GM12878 (cell line): Measurements from ENCODE around the gene FUT8. TPM values are rescaled to one million over a fixed set of nuclear protein-coding genes. Genes with fewer than 3 reads are reported as not detected.

Source experiments
- ASH2L ChIP-seq: fragments of 300-600, 200-600 bp; sonication (generic); IDR thresholded peaks from 2 replicates; pipeline ENCODE4 v1.6.1; 2017; ENCODE audit warnings: low read depth, mild to moderate bottlenecking, borderline replicate concordance
- BCL11A ChIP-seq: IDR thresholded peaks from 2 replicates; pipeline ENCODE4 v1.6.1; 2011; ENCODE audit warnings: low read depth, low read length
- CREM ChIP-seq: IDR thresholded peaks from 2 replicates; pipeline ENCODE4 v1.6.1; 2014; ENCODE audit warnings: antibody characterized with exemption, low read depth
- DPF2 ChIP-seq: fragments of 450-650 bp; IDR thresholded peaks from 2 replicates; pipeline ENCODE4 v1.6.1; 2017; ENCODE audit warnings: mild to moderate bottlenecking
- ETV6 ChIP-seq, 2 experiments: fragments of 450-650 bp in 1 of 2; IDR thresholded peaks in 1 of 2; conservative IDR thresholded peaks in 1 of 2; 2 replicates each; pipeline ENCODE4 v1.6.1; 2014; ENCODE audit warnings: antibody characterized with exemption in 1 of 2, borderline replicate concordance in 1 of 2, low read depth in 1 of 2, mild to moderate bottlenecking in 1 of 2, moderate library complexity in 1 of 2
- EZH2 ChIP-seq: IDR thresholded peaks from 2 replicates; pipeline ENCODE4 v1.6.1; 2012; ENCODE audit warnings: low read depth, mild to moderate bottlenecking, control low read depth, inconsistent platforms, low read length, borderline replicate concordance; ENCODE audit not compliant: control insufficient read depth
- GATAD2B ChIP-seq: fragments of 450-650 bp; conservative IDR thresholded peaks from 2 replicates; pipeline ENCODE4 v1.6.1; 2017; ENCODE audit warnings: low read depth, mild to moderate bottlenecking, moderate library complexity
- HDAC2 ChIP-seq: fragments of 200-600 bp; sonication (generic); IDR thresholded peaks from 2 replicates; pipeline ENCODE4 v1.6.1; 2017
- HDAC6 ChIP-seq: fragments of 200-600 bp; sonication (generic); IDR thresholded peaks from one replicate; pipeline ENCODE4 v1.8.0; 2017; ENCODE audit warnings: antibody characterized with exemption; ENCODE audit not compliant: unreplicated experiment
- IRF4 ChIP-seq: IDR thresholded peaks from 2 replicates; pipeline ENCODE4 v1.6.1; 2011; ENCODE audit warnings: low read depth, low read length
- MTA2 ChIP-seq: fragments of 450-650 bp; IDR thresholded peaks from 2 replicates; pipeline ENCODE4 v1.6.1; 2016; ENCODE audit warnings: low read depth, mild to moderate bottlenecking, moderate library complexity
- MXI1 ChIP-seq: fragments of 150-350 bp; IDR thresholded peaks from 2 replicates; pipeline ENCODE4 v1.6.1; 2011; ENCODE audit warnings: low read depth, mild to moderate bottlenecking, inconsistent platforms, low read length, improper control_type of control experiment
- MYB ChIP-seq: fragments of 150-350 bp; IDR thresholded peaks from 2 replicates; pipeline ENCODE4 v1.6.1; 2014; ENCODE audit warnings: mild to moderate bottlenecking, low read depth, low read length, borderline replicate concordance
- NR2F1 ChIP-seq: fragments of 450-650 bp; conservative IDR thresholded peaks from 2 replicates; pipeline ENCODE4 v1.6.1; 2017; ENCODE audit warnings: mild to moderate bottlenecking
- PML ChIP-seq: IDR thresholded peaks from 2 replicates; pipeline ENCODE4 v1.6.1; 2012; ENCODE audit warnings: low read length, inconsistent platforms
- RAD21 ChIP-seq: IDR thresholded peaks from 2 replicates; pipeline ENCODE4 v1.6.1; 2011; ENCODE audit warnings: mild to moderate bottlenecking, low read depth, low read length, moderate library complexity; ENCODE audit not compliant: insufficient read depth
- RBBP5 ChIP-seq: fragments of 200-600 bp; sonication (generic); conservative IDR thresholded peaks from 2 replicates; pipeline ENCODE4 v1.6.1; 2016
- SIX5 ChIP-seq: IDR thresholded peaks from 2 replicates; pipeline ENCODE4 v1.6.1; 2011; ENCODE audit warnings: mild to moderate bottlenecking, low read depth, low read length, moderate library complexity; ENCODE audit not compliant: severe bottlenecking
- SMAD5 ChIP-seq: IDR thresholded peaks from 2 replicates; pipeline ENCODE4 v1.6.1; 2016; ENCODE audit warnings: antibody characterized with exemption, low read depth
- TAF1 ChIP-seq: IDR thresholded peaks from 2 replicates; pipeline ENCODE4 v1.6.1; 2011; ENCODE audit warnings: mild to moderate bottlenecking, low read depth, low read length, borderline replicate concordance
- TCF3 ChIP-seq: IDR thresholded peaks from 2 replicates; pipeline ENCODE4 v1.6.1; 2012; ENCODE audit warnings: low read depth, mild to moderate bottlenecking, low read length, borderline replicate concordance; ENCODE audit not compliant: insufficient read depth
- USF1 ChIP-seq: IDR thresholded peaks from 2 replicates; pipeline ENCODE4 v1.6.1; 2011; ENCODE audit warnings: borderline replicate concordance, low read depth, mild to moderate bottlenecking, moderate library complexity, mixed read lengths, low read length; ENCODE audit not compliant: insufficient read depth; ENCODE audit errors: extremely low read length
- ZSCAN29 ChIP-seq: fragments of 450-650 bp; IDR thresholded peaks from 2 replicates; pipeline ENCODE4 v1.6.1; 2017; ENCODE audit warnings: mild to moderate bottlenecking, moderate library complexity
- polyA plus RNA-seq, 11 experiments: library from polyadenylated mRNA; depleted of rRNA in 4 of 11; unstranded in 6 of 11; stranded (reverse) in 5 of 11; fragments of >200 nt; fragmentation: Nextera tagmentation in 4 of 11; fragmentation: Illumina TruSeq in 1 of 11; extraction: Ambion mirVana in 4 of 11; extraction: Trizol in 1 of 11; gene quantifications; 1 replicate in 1 of 11; 2 replicates in 10 of 11; pipeline versions ENCODE4 v1.2.1 to v1.2.3, GENCODE V29; 2011 to 2016; ENCODE audit warnings: inconsistent platforms in 2 of 11, missing spikeins in 2 of 11, low read depth in 1 of 11
- total RNA-seq, 4 experiments: library from RNA; depleted of rRNA in 3 of 4; stranded (reverse); fragments of >200 nt in 3 of 4; fragmentation: Illumina TruSeq in 1 of 4; extraction: Trizol in 1 of 4; gene quantifications; 2 replicates each; pipeline versions ENCODE4 v1.2.1 to v1.2.3, GENCODE V29; 2013 to 2021
- TF ChIP-seq, protein P1 (sequence below), 3 experiments: IDR thresholded peaks in 2 of 3; conservative IDR thresholded peaks in 1 of 3; 2 replicates each; pipeline ENCODE4 v1.5.1; 2011; ENCODE audit warnings: low read depth in 3 of 3, low read length in 3 of 3, mild to moderate bottlenecking in 3 of 3, control low read depth in 2 of 3, moderate library complexity in 2 of 3, inconsistent platforms in 1 of 3, mixed read lengths in 1 of 3; ENCODE audit not compliant: control insufficient read depth in 2 of 3, insufficient read depth in 1 of 3; ENCODE audit errors: extremely low read depth in 1 of 3
- TF ChIP-seq, protein P2 (sequence below): fragments of 450-650 bp; formaldehyde crosslinking; IDR thresholded peaks from 2 replicates; pipeline ENCODE4 v1.4.0; 2020; ENCODE audit warnings: mild to moderate bottlenecking, moderate library complexity

The FUT8 gene
- total and polyA plus RNA-seq, 10 of the 15 experiments (the other 5 are each of a cell fraction or from before 2014, with no cell fraction given), result 21.3 to 106 (median 66.3) TPM

- TF ChIP-seq MXI1, result no peak
- TF ChIP-seq SMAD5, result no peak
- no peak for TF ChIP-seq ETV6 (conservative IDR thresholded peaks at IDR 0.05 in 1 of 2, IDR thresholded peaks at IDR 0.05 in 1 of 2; ENCODE audit: borderline replicate concordance in 1 of 2, low read depth in 1 of 2)
- TF ChIP-seq GATAD2B, result no peak
- TF ChIP-seq TCF3, result 0 out of 2 replicates have a peak, but pooled peaks have one; percentile 20
- no peak for TF ChIP-seq RBBP5
- no peak for TF ChIP-seq NR2F1
- TF ChIP-seq TAF1, result no peak
- no peak for TF ChIP-seq BCL11A
- no peak for TF ChIP-seq IRF4
- TF ChIP-seq, protein P1, sequence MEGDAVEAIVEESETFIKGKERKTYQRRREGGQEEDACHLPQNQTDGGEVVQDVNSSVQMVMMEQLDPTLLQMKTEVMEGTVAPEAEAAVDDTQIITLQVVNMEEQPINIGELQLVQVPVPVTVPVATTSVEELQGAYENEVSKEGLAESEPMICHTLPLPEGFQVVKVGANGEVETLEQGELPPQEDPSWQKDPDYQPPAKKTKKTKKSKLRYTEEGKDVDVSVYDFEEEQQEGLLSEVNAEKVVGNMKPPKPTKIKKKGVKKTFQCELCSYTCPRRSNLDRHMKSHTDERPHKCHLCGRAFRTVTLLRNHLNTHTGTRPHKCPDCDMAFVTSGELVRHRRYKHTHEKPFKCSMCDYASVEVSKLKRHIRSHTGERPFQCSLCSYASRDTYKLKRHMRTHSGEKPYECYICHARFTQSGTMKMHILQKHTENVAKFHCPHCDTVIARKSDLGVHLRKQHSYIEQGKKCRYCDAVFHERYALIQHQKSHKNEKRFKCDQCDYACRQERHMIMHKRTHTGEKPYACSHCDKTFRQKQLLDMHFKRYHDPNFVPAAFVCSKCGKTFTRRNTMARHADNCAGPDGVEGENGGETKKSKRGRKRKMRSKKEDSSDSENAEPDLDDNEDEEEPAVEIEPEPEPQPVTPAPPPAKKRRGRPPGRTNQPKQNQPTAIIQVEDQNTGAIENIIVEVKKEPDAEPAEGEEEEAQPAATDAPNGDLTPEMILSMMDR (IDR thresholded peaks at IDR 0.05 in 2 of 3, conservative IDR thresholded peaks at IDR 0.05 in 1 of 3; ENCODE audit: control insufficient read depth in 2 of 3, extremely low read depth in 1 of 3, insufficient read depth in 1 of 3, low read depth in 3 of 3, low read length in 3 of 3), result peak; percentile 34 to 47 (median 36); a peak in 3 of 6 replicates
- TF ChIP-seq MYB, result no peak
- no peak for TF ChIP-seq EZH2
- no peak for TF ChIP-seq USF1
- TF ChIP-seq RAD21, result peak; percentile 55
- TF ChIP-seq ZSCAN29, result no peak
- TF ChIP-seq SIX5, result no peak
- TF ChIP-seq DPF2, result no peak
- TF ChIP-seq MTA2, result no peak
- TF ChIP-seq HDAC6, result no peak
- TF ChIP-seq, protein P2, sequence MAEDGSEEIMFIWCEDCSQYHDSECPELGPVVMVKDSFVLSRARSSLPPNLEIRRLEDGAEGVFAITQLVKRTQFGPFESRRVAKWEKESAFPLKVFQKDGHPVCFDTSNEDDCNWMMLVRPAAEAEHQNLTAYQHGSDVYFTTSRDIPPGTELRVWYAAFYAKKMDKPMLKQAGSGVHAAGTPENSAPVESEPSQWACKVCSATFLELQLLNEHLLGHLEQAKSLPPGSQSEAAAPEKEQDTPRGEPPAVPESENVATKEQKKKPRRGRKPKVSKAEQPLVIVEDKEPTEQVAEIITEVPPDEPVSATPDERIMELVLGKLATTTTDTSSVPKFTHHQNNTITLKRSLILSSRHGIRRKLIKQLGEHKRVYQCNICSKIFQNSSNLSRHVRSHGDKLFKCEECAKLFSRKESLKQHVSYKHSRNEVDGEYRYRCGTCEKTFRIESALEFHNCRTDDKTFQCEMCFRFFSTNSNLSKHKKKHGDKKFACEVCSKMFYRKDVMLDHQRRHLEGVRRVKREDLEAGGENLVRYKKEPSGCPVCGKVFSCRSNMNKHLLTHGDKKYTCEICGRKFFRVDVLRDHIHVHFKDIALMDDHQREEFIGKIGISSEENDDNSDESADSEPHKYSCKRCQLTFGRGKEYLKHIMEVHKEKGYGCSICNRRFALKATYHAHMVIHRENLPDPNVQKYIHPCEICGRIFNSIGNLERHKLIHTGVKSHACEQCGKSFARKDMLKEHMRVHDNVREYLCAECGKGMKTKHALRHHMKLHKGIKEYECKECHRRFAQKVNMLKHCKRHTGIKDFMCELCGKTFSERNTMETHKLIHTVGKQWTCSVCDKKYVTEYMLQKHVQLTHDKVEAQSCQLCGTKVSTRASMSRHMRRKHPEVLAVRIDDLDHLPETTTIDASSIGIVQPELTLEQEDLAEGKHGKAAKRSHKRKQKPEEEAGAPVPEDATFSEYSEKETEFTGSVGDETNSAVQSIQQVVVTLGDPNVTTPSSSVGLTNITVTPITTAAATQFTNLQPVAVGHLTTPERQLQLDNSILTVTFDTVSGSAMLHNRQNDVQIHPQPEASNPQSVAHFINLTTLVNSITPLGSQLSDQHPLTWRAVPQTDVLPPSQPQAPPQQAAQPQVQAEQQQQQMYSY, result no peak
- TF ChIP-seq ASH2L, result no peak
- no peak for TF ChIP-seq HDAC2
- no peak for TF ChIP-seq CREM
- TF ChIP-seq PML, result no peak
Measured at GRCh38 chr14:65501328-65501727, 88.8 kb downstream of the FUT8 start (continued).
